ENCODE measurements around the gene SOHLH1.
"Not testable (repeated sequence)": the region's sequence is repeated elsewhere in the genome, so short reads cannot be mapped to it uniquely, and the experiment has no call there.

Gene SOHLH1

DNA sequence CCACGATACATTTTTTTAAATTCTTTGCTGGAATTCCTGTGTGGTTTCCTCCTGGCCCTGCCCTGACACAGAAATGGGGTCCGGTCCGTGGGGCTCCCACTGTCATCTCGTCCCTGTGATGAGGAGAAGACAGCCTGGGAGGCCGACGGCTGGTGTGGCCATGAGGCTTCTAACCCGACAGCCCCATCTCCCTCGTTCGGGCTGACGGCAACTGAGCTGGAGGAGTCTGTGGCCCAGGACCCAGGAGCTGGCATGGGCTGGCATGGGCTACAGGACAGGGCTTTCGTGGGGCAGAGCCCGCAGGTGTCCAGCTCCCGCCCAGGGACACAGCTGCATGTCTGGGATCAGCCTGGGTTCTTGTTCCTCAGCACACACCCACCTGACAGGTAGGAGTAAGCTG lies 22.4 kb downstream of the SOHLH1 start:
- DNase-seq: no peak

DNA sequence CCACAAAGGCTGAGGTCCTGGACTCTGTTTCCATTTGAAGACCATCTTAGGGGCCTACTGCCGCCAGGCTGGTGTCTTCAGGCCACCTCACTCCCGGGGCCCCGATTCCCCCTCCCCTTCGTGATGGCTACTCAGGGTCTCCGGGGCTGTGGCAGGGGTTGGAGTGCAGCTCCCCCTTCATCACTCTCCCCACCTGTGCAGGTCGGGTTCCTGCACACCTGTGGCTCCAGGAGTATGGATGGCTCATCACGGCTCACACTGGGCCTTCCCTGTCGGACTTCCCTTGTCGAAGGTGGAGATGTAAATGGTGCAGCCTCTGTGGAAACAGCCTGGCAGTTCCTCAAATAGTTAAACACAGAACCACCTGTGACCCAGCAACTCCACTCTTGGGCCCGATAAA lies 24.3 kb downstream of the SOHLH1 start:
- DNase-seq: no peak

DNA sequence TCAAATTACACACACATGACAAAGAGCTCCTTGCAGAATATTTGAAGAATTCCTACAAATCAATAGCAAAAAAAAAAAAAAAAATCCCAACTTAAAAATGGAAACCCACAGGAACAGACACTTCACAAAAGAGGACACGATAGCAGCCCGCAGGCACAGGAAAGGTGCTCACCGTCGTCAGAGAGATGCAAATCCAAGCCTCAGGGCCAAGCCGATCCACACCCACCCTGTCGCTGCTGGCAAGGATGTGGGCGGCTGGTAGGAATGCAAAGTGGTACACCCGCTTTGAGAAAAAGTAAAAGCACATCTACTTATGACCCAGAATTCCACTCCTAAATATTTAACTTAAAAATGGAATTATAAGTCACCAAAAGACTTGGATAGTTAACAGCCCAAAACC lies 25.3 kb downstream of the SOHLH1 start:
- DNase-seq: no peak

GRCh38 chr9:135672786-135673185 lies 26.5 kb downstream of the SOHLH1 start:
- DNase-seq: not testable (repeated sequence)

DNA sequence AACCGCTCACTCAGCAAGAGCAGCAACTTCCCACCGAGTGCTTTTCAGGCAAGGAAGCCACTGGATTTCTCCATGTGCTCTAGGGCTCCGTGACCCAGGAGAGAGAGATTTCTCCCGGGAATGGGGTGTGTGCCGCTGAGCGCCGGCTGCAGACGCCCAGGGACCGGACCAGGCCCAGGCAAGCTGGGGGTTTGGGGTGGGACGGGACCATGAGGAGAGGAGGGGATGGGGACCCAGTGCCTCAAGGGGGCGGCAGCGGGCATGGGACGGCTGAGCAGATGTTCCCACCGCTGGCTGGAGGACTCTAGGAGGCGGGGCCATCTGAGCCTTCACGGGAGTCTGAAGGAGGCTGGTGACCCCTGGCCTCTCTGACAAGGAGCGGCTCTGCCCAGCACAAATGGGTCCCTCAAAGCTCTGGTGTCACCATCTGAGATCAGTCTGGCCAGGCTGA lies 27.7 kb downstream of the SOHLH1 start:
- no peak for DNase-seq

- no peak for DNase-seq
These were observed 28.3 kb downstream of the SOHLH1 start for GRCh38 chr9:135670721-135671590.

- DNase-seq: no peak
These were observed 29.5 kb downstream of the SOHLH1 start for GRCh38 chr9:135669616-135670285.

DNA sequence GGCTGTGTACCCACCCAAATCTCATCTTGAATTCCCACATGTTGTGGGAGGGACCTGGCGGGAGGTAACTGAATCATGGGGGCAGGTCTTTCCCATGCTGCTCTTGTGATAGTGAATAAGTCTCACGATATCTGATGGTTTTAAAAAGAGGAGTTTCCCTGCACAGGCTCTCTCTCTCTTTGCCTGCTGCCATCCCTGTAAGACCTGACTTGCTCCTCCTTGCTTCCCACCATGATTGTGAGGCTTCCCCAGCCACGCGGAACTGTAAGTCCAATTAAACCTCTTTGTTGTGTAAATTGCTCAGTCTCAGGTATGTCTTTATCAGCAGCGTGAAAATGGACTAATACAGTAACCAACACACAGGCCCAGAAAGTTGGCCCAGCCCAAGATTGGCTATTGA lies 30.3 kb downstream of the SOHLH1 start:
- not testable (repeated sequence) for DNase-seq

DNA sequence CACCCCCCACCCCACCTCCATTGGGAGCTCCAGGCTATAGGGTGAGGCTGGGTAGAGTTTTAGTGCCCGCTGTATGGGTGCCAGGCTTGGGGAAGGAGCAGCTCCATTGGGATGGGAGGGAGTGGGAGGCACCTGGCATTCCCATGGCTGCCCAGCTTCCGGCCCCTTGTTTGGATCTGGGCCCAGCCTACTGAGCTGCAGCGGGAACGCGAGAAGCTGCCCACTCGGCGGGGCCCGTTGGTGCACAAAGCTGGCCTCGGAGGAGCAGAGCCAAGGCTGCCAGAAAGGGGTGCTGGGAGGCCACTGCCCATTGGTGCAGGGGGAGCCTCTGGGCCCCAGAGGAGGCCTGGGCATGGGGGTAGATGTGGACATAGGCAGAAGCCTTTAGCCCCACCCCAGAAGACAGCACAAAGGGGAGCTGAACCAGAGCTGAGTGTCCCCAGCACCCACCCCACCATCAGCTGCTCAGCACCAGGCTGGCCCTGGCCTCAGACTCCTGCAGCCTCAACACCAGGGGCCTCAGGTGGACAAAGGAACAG lies 31.7 kb downstream of the SOHLH1 start:
- no peak for DNase-seq

GRCh38 chr9:135666534-135667462 lies 32.5 kb downstream of the SOHLH1 start:
- DNase-seq: no peak

GRCh38 chr9:135665795-135666189 lies 33.5 kb downstream of the SOHLH1 start:
- DNase-seq: no peak

DNA sequence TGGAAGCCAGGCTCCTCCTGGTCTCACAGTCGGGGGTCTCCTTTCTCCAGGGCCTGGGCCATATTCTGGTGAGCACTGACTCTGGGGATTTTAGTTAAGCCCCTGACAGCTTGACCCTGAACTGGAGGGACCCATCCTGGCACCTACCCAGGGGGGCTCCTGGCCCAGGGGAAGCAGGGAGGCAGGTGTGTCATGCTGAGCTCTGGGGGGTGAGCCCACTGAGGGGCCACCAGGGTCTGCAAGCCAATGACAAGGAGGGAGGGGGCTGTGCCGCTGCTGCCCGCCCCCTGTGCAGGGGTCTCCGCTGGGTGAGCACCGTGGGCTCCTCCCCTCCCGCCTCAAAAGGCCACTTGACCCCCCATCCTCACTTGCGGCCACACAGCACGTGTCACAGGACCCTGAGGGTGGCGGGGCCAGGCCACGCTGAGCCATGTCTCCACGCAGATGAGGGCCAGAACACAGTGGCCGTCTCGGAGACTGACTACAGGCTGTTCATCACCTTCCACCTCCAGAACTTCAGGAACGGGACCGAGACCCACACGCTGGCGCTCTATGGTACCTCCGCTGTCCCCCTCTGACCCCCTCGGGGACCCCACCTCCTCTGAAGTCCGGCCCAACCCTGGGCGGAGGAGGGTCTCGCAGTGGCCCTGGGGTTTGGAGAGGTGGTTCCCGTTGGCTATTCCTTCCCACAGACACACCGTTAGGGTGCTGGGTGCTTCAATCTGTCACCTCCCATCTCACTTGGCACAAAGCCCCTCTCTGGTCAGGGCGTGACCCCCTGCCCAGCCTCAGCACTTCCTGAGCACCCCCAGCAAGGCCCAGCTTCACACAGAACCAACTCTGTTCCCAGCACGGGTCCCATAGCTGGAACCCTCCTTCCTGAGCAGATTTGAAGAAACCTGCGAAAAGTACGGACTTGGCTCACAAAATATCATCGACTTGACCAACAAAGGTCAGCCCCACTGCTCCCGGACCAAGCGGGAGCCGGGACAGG lies 34.2 kb downstream of the SOHLH1 start:
- DNase-seq: no peak

DNA sequence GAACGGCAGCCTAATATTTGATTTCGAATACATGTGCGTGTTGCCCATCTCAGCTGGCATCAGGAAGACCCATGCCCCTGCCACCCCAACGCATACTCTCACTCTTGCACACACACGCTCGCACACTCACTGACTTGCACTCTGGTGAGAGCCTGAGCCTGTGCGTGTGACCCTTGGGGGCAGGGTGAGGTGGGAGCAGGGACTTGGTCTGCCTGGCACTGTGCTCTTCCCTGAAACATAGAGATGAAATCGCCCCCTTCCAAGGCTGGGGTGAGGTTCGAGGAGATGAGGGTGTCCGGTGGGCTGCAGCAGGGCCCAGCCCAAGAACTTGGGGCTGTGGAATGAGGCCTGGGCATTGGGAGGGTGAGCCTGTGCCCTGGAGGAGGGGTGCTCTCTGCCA lies 35.0 kb downstream of the SOHLH1 start:
- no peak for DNase-seq

GRCh38 chr9:135663857-135664256 lies 35.4 kb downstream of the SOHLH1 start:
- no peak for DNase-seq

- no peak for DNase-seq
These were observed 35.9 kb downstream of the SOHLH1 start for GRCh38 chr9:135663451-135663770.

GRCh38 chr9:135662758-135663450 lies 36.4 kb downstream of the SOHLH1 start, which contains the start of gene LCN9:
Gene LCN9 (plus strand): TSS chr9:135663309. CDS start chr9:135663322, 13 bp downstream.
- no peak for DNase-seq

DNA sequence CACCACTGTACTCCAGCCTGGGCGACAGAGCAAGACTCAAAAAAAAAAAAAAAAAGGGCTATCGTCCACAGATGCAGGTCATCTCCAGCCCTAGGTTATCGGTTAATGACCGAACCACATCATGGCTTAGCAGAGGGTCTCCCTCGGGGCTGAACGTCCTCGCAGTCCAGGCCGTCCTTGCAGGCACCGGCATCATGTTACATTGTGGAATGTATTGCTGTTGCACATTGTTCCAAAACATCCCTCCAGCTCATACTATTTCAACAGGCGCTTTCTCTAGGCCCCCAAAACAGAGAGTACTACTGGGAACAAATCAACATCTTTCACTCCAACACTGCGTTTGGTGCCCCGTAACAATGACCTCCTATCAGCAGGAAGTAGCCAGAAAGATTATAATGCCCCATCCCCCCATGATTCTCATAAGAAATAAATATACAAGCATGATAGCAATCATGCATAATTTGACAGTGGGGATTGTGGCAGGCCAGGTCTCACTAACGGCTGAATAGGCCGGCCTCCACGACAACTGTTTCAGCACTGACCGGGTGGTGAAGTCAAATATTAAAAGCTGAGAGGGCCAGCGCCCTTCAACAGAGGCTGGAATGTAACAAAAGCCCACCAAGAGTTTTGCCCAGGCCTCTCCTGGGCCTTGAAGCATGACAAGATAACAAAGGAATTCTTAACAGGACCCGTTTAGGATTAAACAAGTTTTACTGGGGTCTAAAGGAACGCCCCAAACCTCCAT lies 37.3 kb downstream of the SOHLH1 start:
- DNase-seq: no peak

DNA sequence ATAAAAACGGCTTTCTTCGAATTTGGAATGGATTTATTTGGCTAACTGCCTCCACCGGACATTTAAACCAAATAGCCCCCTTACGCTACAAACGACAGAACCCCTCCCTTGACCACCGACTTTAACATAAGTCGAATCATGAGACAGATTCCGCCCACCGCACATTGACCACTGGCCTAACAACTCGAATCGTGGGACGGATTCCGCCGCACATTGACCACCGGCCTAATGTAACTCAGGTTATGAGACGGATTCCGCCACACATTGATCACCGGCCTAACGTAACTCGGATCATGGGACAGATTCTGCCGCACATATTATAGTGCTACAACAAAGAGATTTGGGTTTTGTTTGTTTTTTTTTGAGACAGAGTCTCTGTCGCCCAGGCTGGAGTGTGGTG lies 38.9 kb downstream of the SOHLH1 start:
- DNase-seq: no peak

DNA sequence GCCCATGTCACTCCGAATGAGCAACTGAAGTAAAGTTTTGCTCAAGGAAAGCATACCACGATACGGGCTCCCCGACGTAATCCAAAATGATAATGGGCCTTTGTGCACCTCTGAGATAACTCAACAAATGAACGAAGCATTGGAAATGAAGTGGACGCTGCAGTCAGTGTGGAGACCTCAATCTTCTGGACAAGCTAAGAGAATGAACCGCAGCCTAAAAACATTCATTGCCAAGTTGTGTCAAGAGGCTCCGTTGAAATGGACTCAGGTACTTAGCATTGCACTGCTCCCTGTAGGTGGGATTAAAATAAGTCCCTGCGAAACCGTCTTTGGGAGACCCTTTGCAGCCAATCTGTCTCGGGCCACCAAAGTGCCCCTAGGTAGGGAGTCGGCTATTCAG lies 40.0 kb downstream of the SOHLH1 start:
- DNase-seq: no peak

- DNase-seq: no peak
These were observed 41.9 kb downstream of the SOHLH1 start for GRCh38 chr9:135657416-135657815.
